GM19438 (cell line): ENCODE data around the gene CHURC1.

ENCODE experiments used
- ATAC-seq: cut with Tn5 transposase; IDR thresholded peaks from one replicate; pipeline ENCODE4 v1.9.1; 2021; ENCODE audit warnings: low read depth; ENCODE audit not compliant: unreplicated experiment

The CHURC1 gene

GRCh38 chr14:64979336-64980074, 65.2 kb downstream of the CHURC1 start:
- no peak for ATAC-seq

DNA sequence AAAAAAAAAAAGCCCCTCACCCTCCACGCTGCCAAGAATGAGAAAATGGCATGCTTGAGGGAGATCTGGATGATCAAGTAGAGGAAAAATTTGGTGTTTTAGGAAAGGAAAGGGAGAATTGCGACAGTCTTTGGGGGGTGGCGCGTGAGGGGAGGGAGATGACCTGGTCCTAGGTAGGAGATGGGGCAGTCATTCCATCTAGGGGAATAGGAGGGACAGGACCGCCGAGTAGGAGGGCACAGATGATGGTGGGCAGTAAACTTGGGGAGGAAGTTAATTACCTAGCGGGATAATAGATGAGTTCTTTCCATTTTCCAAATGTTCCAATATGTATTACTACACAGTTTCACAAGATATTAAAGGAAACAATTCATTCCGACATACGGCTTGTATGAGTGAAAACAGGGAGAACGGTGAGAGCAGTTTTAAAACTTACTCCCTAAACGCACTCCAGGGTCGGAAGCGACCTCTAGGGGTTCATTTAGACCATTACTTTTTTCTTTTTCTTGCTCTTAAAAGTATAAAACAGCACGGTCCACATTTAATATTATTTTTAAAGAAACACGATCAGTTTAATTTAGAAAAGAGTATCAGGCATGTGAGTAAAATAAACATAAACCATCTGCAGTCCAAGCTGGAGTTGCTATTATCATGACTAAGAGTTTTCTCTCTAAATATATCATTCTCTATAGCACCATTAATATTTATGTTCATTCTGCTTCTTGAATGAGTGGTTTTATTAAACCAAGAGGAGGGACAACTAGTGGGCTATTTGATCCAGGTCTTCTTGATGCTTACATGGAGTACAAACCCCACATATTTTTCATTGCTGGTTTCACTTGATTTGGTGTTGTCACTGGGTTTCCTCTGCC, 69.4 kb downstream of the CHURC1 start:
- no peak for ATAC-seq
